Smooth muscle cell of the umbilical artery (primary cell): Measurements from ENCODE around the gene GNB1. TPM values are rescaled to one million over a fixed set of nuclear protein-coding genes. Genes with fewer than 3 reads are reported as not detected.

Experiments used
- total RNA-seq: library from RNA; depleted of rRNA; stranded (reverse); fragments of >200 nt; gene quantifications from 2 replicates; pipeline ENCODE4 v1.2.3, GENCODE V29; 2014

GNB1 gene
- total RNA-seq = 104 and 185 TPM in 2 replicates

GRCh38 chr1:1890506-1891348, at the start of gene GNB1:
GNB1 (minus strand) TSS chr1:1891087; CDS start chr1:1825453, 65,634 bp downstream.

DNA sequence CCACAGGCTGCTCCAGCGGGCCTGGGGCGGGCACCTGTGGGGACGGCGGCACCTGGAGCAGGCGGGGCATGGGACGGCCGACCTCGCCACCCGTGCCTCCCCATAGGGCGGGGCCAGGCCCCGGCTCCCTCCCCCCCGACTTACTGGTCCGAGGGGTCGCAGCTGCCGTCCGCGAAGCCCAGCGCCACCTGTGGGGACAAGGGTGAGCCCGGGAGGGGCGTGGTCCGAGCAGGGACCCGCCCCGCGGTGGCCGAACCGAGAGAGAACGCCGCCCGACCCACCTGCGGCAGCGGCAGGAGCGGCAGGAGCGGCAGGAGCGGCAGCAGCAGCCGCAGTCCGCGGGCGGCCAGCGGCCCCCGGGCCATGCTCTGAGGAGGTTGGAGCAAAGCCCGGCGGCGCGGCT, 28.0 kb upstream of the GNB1 start, which contains the start of gene TMEM52:
TSS of gene TMEM52 (minus strand) at position 379 of the 403 bp plus-strand sequence. CDS start at position 365, 14 bp downstream.

GRCh38 chr1:1914971-1915692, 24.2 kb upstream of the GNB1 start, which contains the start of gene CALML6:
CALML6 (plus strand) TSS chr1:1915260; CDS start chr1:1915281, 21 bp downstream.

DNA sequence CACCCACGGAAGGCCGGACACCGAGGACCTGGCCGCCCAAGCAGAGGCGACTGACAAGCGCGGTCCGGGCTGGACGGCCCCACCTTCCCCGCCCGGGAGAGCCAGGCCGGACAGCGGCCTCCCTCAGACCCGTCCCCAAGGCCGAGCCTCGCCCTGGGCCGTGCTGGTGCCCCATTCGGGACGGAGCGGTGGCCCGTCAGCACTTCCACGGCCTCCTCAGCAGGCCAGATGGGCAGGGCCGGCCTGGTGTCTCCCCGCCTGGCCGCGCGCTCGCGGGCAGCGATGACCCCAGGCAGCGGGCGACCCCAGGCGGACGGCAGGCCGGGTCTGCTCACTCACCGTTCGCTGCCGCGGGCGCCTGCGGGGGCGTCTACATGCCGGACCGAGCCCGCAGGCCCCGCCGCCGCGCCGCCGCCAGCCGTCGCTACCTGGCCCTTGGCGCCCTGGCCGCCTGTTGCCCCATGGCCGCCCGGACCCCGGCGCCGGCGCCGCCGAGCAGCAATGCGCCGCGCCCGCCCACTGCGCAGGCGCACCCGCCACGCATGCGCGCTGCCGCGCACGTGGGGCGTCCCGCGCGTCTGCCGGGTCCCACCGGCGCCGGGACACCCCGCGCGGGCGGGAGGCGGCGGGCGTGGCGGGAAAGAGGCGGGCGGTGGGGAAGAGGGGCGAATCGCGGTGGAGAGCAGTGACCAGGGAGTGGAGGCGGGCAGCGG, 112.8 kb downstream of the GNB1 start, which contains the start of gene NADK:
TSS of gene NADK (minus strand) at position 521 of the 713 bp plus-strand sequence. CDS start 13,064 bp downstream, outside the sequence.

Other genes with a start within 250 kb of the GNB1 start
- 5.0 and 9.6 TPM in 2 replicates for gene CDK11B, start 232.1 kb downstream of the GNB1 start, total RNA-seq
- gene SLC35E2B, start 198.3 kb downstream of the GNB1 start, total RNA-seq = 36.2 and 42.6 TPM in 2 replicates
- 8.6 and 23.8 TPM in 2 replicates for gene CDK11A, start 166.7 kb downstream of the GNB1 start, total RNA-seq
- 27.3 and 40.7 TPM in 2 replicates for gene NADK, start 112.6 kb downstream of the GNB1 start, total RNA-seq
- 0.59 and 0.88 TPM in 2 replicates for gene CALML6, start 24.2 kb upstream of the GNB1 start, total RNA-seq
- 0.32 TPM in 1 of 2 replicates, not detected in the other for gene TMEM52, start 28.2 kb upstream of the GNB1 start, total RNA-seq
- not detected in 2 replicates for gene CFAP74, start 112.7 kb upstream of the GNB1 start, total RNA-seq
- gene GABRD, start 128.3 kb upstream of the GNB1 start, total RNA-seq = not detected in 2 replicates
- gene PRKCZ, start 159.3 kb upstream of the GNB1 start, total RNA-seq = 0.55 and 2.7 TPM in 2 replicates